GM19193 (cell line): ENCODE measurements around the gene RASGRP2.

Experiments
- POLR2A ChIP-seq: IDR thresholded peaks from 4 replicates; pipeline ENCODE4 v1.6.1; 2011; ENCODE audit not compliant: insufficient read depth, insufficient read length; ENCODE audit errors: extremely low read depth

RASGRP2 gene

DNA sequence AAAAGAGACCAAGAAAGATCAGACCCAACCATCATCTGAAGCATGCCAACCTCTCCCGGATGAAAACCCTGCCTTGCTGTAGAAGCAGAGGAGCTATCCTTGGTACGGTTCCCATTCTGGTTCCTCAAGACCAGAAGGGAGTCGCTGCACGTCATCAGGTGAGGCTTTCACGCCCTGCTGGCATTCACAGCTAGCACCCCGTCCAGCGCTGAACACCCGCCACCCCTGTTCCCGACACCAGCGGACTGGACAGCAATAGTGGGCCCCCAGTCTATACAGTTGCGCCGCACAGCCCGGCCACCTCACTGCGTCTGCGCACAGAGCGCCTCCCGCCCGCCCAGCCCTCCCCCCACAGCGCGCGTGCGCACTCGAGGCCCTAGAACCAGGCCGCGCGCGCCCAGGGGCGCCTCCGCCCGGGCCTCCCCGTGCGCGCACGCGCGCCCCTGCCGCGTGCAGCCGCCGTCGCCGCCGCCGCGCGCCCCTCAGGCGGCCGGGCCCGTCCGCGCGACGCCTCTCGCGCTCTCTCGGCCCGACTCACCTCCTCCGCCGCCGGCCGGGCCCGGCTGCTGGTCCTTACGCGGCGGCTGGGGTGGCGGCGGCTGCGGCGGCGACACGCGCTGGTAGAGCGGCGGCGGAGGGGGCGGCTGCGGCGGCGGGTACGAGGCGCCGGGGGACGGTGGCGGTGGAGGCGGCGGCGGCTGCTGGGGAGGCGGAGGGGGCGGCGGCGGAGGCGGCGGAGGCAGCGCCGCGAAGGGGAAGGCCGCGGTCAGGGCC, 33.7 kb upstream of the RASGRP2 start:
- TF ChIP-seq POLR2A, result peak; percentile 44

DNA sequence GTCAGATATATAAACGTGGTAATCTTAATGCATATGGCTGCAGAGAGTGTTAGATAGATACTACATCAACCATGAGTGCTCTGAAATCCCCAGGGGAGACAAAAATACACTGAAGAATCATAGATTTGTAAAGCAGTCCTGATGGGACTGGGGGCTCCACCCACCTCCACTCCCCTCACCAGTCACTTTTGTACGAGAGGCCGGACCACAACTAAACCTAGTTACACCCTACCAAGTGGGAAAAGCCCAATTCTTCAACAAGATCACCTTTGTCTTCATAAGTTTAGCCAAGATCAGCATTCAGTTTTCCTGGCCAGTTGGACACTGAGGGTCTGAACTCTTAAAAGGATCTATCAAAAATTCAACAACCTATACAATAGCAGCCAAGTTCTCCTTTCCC, 32.9 kb upstream of the RASGRP2 start:
- no peak for TF ChIP-seq POLR2A

DNA sequence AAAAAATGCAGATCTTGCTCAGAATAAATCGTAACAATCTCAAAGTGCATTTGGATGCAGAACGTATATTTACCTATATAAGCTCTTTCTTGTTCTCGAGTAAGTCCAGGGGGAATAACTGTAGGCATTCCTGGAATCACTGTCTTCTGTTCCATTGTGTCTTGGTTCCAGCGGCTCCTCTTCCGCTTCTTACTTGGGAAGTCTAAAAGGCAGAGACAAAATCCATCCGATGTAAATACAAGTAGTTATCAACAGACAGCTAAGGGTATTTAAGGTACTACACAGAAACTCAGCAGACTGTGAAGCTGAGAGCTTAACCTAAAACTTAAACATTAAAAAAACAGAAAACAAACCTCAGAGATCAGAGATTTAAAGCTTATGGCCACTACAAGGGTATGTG, 32.5 kb upstream of the RASGRP2 start:
- no peak for TF ChIP-seq POLR2A

DNA sequence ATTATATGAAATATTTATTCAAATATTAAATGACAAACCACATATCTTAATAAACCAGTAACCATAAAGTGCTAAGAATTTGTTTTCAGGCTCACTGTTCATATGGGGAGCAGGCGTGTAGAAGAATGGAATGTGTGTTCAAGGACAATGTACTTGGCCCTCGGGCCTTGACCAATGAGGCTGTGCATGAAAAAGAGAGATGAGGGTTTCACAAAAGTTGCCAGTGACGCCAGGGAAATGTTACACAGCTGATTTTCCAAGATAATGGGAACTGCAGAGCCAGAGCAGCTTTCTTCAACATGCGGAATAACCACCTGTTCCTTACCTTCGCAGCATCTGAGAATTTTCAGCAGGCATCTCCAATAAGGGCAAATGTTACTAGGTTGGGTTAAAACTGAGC, 30.2 kb upstream of the RASGRP2 start:
- TF ChIP-seq POLR2A, result no peak

- TF ChIP-seq POLR2A, result no peak
These were observed 28.5 kb upstream of the RASGRP2 start for GRCh38 chr11:64772303-64773018.

GRCh38 chr11:64771861-64772260, 27.9 kb upstream of the RASGRP2 start:
- TF ChIP-seq POLR2A, result no peak

DNA sequence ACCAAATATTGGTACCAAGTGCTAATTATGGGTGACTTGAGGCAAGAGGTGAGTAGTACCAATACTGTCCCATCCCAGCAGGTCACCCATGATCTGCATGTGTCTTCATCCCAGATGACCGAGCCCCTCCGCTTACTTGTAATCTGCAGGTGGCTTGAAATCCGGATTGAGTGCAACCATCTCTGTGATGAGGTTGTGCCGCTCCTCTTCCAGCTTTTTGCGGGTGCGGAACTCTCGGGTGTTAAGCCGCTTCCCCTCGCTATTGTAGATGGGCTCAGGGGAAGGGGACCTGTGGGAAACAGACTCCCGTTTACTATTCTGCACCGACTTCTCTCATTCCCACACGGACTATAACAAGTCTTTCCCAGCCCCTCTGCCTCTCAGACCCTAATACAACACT, 26.2 kb upstream of the RASGRP2 start:
- TF ChIP-seq POLR2A, result peak; percentile 16

DNA sequence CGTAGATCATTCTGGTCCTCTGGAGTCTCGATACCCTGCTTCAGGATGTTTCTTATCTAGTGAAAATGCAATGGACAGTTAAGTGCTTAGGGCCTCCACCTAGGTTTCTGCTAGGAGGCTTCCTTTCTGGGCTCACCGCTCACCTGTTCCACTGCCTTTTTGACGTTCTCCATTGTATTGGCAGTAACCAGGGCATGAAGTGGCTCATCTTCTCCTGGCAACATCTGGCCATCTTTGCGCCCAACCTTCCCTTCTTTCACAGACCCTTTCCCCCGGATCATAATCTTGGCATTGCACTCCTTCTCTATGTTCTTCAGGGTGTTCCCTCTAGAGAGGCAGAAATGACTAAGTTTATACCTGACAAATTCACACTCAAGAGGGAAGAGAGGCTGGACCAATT, 25.3 kb upstream of the RASGRP2 start:
- TF ChIP-seq POLR2A, result no peak

GRCh38 chr11:64768300-64768694, 24.4 kb upstream of the RASGRP2 start:
- no peak for TF ChIP-seq POLR2A

GRCh38 chr11:64767344-64768299, 23.7 kb upstream of the RASGRP2 start:
- peak; percentile 24 for TF ChIP-seq POLR2A

DNA sequence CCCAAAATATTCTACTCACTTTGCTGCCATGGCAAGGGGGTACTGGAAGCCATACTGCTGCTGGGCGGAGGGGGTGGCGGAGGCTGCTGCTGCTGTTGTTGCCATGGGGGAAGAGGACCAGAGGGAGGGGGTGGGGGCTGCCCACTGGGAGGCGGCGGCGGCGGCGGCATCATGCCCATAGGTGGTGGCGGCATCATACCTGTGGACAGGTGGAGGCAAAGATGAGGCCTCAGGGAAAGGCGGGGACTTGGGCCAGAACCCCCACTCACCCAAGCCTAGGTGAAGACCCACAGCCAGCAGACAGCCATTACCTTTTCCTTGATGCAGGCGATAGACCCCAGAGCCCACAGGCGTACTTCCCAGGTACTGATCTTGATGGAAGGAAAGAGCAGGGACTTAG, 22.9 kb upstream of the RASGRP2 start:
- TF ChIP-seq POLR2A, result no peak

GRCh38 chr11:64765851-64766665, 22.1 kb upstream of the RASGRP2 start:
- TF ChIP-seq POLR2A, result no peak

- peak; percentile 20 for TF ChIP-seq POLR2A
These were observed 21.4 kb upstream of the RASGRP2 start for GRCh38 chr11:64765291-64765850.

DNA sequence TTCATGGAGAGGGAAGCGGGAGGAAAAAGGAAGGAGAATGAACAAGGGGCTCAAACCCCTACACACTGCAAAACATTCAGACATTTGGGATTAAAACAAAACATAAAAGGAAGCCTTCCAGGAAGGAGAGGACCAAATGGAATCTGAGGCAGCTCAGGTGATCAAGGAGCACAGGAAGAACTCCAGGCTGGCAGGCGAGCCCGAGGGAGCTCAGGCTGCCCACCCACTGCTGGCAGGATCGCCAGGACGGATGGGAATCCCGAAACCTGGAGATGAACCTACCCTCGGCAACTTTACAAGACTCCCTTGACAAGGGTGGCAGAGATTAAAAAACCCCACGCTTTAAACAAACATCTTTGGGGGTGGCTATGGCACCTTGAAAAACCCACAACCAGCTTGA, 20.8 kb upstream of the RASGRP2 start:
- no peak for TF ChIP-seq POLR2A
